GM19463 (cell line): ENCODE measurements around the gene CD300E.
"Not testable (repeated sequence)": the region's sequence is repeated elsewhere in the genome, so short reads cannot be mapped to it uniquely, and the experiment has no call there.

Source experiments
- ATAC-seq: cut with Tn5 transposase; IDR thresholded peaks from one replicate; pipeline ENCODE4 v1.9.1; 2021; ENCODE audit warnings: mild to moderate bottlenecking, moderate library complexity; ENCODE audit not compliant: unreplicated experiment

Gene CD300E

GRCh38 chr17:74601944-74602572 is 21.5 kb downstream of the CD300E start:
- ATAC-seq: no peak

- ATAC-seq: no peak
Measured at GRCh38 chr17:74599448-74599939, 24.0 kb downstream of the CD300E start.

GRCh38 chr17:74599023-74599399 is 24.5 kb downstream of the CD300E start:
- ATAC-seq: no peak

GRCh38 chr17:74598346-74599022 is 25.1 kb downstream of the CD300E start:
- ATAC-seq: no peak

GRCh38 chr17:74597069-74597790 is 26.3 kb downstream of the CD300E start:
- ATAC-seq: no peak

- no peak for ATAC-seq
Measured at GRCh38 chr17:74595037-74595750, 28.3 kb downstream of the CD300E start.

GRCh38 chr17:74592087-74592990 is 31.2 kb downstream of the CD300E start, which contains the start of gene CD300LD:
CD300LD (minus strand) TSS chr17:74592283; CDS start chr17:74592202, 81 bp downstream.
- ATAC-seq: no peak

GRCh38 chr17:74591503-74591902 is 32.0 kb downstream of the CD300E start:
- no peak for ATAC-seq

- no peak for ATAC-seq
Measured at GRCh38 chr17:74585711-74586110, 37.8 kb downstream of the CD300E start.

- ATAC-seq: no peak
Measured at GRCh38 chr17:74584292-74585060, 39.1 kb downstream of the CD300E start.

GRCh38 chr17:74582633-74583032 is 40.9 kb downstream of the CD300E start:
- no peak for ATAC-seq

GRCh38 chr17:74579900-74580299 is 43.6 kb downstream of the CD300E start:
- ATAC-seq: no peak

- ATAC-seq: no peak
Measured at GRCh38 chr17:74578979-74579378, 44.6 kb downstream of the CD300E start.

GRCh38 chr17:74574489-74575142 is 48.9 kb downstream of the CD300E start:
- no peak for ATAC-seq

GRCh38 chr17:74573635-74574034 is 49.9 kb downstream of the CD300E start:
- ATAC-seq: not testable (repeated sequence)

GRCh38 chr17:74573169-74573568 is 50.4 kb downstream of the CD300E start:
- no peak for ATAC-seq

GRCh38 chr17:74571621-74572270 is 51.8 kb downstream of the CD300E start:
- ATAC-seq: no peak
